DMS53 treated with DMSO at 0.1 percent for 48 hours (cell line): ENCODE data around the gene GAK.
A peak's percentile ranks its signal among the peaks of the same experiment; 100 is the strongest.
"Not testable (repeated sequence)": the region's sequence is repeated elsewhere in the genome, so short reads cannot be mapped to it uniquely, and the experiment has no call there.

Source experiments
- DNase-seq: peaks from one replicate; lab custom pipeline; 2025; ENCODE audit not compliant: unreplicated experiment; lab: John Stamatoyannopoulos, UW

Gene GAK

GRCh38 chr4:927566-927965 lies 4.5 kb downstream of the GAK start:
- not testable (repeated sequence) for DNase-seq

GRCh38 chr4:926538-926937 lies 5.6 kb downstream of the GAK start:
- DNase-seq, result no peak

- DNase-seq, result no peak
Measured at GRCh38 chr4:925771-926500, 6.2 kb downstream of the GAK start.

GRCh38 chr4:925171-925570 lies 6.9 kb downstream of the GAK start:
- no peak for DNase-seq

GRCh38 chr4:924107-925096 lies 7.7 kb downstream of the GAK start:
- no peak for DNase-seq

- DNase-seq, result no peak
Measured at GRCh38 chr4:921830-922331, 10.2 kb downstream of the GAK start.

GRCh38 chr4:919004-919680 lies 13.0 kb downstream of the GAK start:
- DNase-seq, result not testable (repeated sequence)

- not testable (repeated sequence) for DNase-seq
Measured at GRCh38 chr4:918591-918990, 13.5 kb downstream of the GAK start.

- DNase-seq, result no peak
Measured at GRCh38 chr4:917992-918391, 14.1 kb downstream of the GAK start.

- no peak for DNase-seq
Measured at GRCh38 chr4:917466-917865, 14.7 kb downstream of the GAK start.

GRCh38 chr4:915595-915994 lies 16.5 kb downstream of the GAK start:
- no peak for DNase-seq

GRCh38 chr4:915041-915474 lies 17.1 kb downstream of the GAK start:
- no peak for DNase-seq

- DNase-seq, result no peak
Measured at GRCh38 chr4:914531-914930, 17.6 kb downstream of the GAK start.

- DNase-seq, result peak; percentile 19
Measured at GRCh38 chr4:913280-913618, 18.9 kb downstream of the GAK start.

- DNase-seq, result peak; percentile 76
Measured at GRCh38 chr4:912548-913279, 19.4 kb downstream of the GAK start.

GRCh38 chr4:911871-912490 lies 20.1 kb downstream of the GAK start:
- no peak for DNase-seq

- DNase-seq, result no peak
Measured at GRCh38 chr4:911221-911751, 20.8 kb downstream of the GAK start.

- no peak for DNase-seq
Measured at GRCh38 chr4:910366-911091, 21.6 kb downstream of the GAK start.

- no peak for DNase-seq
Measured at GRCh38 chr4:909821-910220, 22.3 kb downstream of the GAK start.
